Posterior vena cava (tissue), 2 donors: Measurements from ENCODE around the gene PARD3B. TPM values are rescaled to one million over a fixed set of nuclear protein-coding genes. Genes with fewer than 3 reads are reported as not detected.

Source experiments
- DNase-seq: peaks from one replicate; pipeline ENCODE4 v3.0.0-alpha.2; 2020; ENCODE audit warnings: low spot score
- intact Hi-C, 2 donors: fragments of 100-400 bp; cut with DNase I; formaldehyde crosslinking; loops; one replicate each; pipeline versions ENCODE4 v1.14.1 to v1.14.2; 2022 to 2023
- total RNA-seq, 2 donors: library from RNA; stranded (reverse); fragmentation: NEBNext Ultra II Directional; extraction: Animal tissue kit (Norgen Biotek cat#: 25700); gene quantifications; one replicate each; pipeline ENCODE4 v1.2.1, GENCODE V29; 2021
- donor health status: DM: yes; HTN: yes; CAD: no.
- donor health status: DM: yes; HTN: yes; CAD: no.

The PARD3B gene
- total RNA-seq, 2 donors from 2014 or later = 37.0 to 48.1 TPM

GRCh38 chr2:205287316-205287715 is 742.0 kb downstream of the PARD3B start:
- intact Hi-C loops = no loop called here
- DNase-seq = no peak

GRCh38 chr2:205288686-205289085 is 743.4 kb downstream of the PARD3B start:
- intact Hi-C loops = no loop called here
- DNase-seq = no peak

- intact Hi-C loops = no loop called here
- DNase-seq = no peak
Observed at GRCh38 chr2:205290299-205290698, 745.0 kb downstream of the PARD3B start.

- intact Hi-C loops = no loop called here
- DNase-seq = no peak
Observed at GRCh38 chr2:205292665-205293295, 747.5 kb downstream of the PARD3B start.

- DNase-seq = no peak
- intact Hi-C loops = no loop called here
Observed at GRCh38 chr2:205293559-205293958, 748.3 kb downstream of the PARD3B start.

GRCh38 chr2:205296959-205297358 is 751.7 kb downstream of the PARD3B start:
- intact Hi-C loops = no loop called here
- no peak for DNase-seq

- DNase-seq = no peak
- intact Hi-C loops = no loop called here
Observed at GRCh38 chr2:205297368-205297767, 752.1 kb downstream of the PARD3B start.

- DNase-seq = no peak
- intact Hi-C loops = no loop called here
Observed at GRCh38 chr2:205297846-205298245, 752.6 kb downstream of the PARD3B start.

- no peak for DNase-seq
- intact Hi-C loops = no loop called here
Observed at GRCh38 chr2:205311201-205311600, 765.9 kb downstream of the PARD3B start.

GRCh38 chr2:205321231-205321630 is 776.0 kb downstream of the PARD3B start:
- DNase-seq = no peak
- intact Hi-C loops = no loop called here

GRCh38 chr2:205323929-205324328 is 778.7 kb downstream of the PARD3B start:
- no peak for DNase-seq
- intact Hi-C loops = no loop called here

- intact Hi-C loops = no loop called here
- no peak for DNase-seq
Observed at GRCh38 chr2:205324355-205324754, 779.1 kb downstream of the PARD3B start.

- intact Hi-C loops = no loop called here
- DNase-seq = no peak
Observed at GRCh38 chr2:205333351-205333750, 788.1 kb downstream of the PARD3B start.

GRCh38 chr2:205337274-205337673 is 792.0 kb downstream of the PARD3B start:
- intact Hi-C loops = no loop called here
- no peak for DNase-seq

- no peak for DNase-seq
- intact Hi-C loops = no loop called here
Observed at GRCh38 chr2:205338156-205338555, 792.9 kb downstream of the PARD3B start.

- intact Hi-C loops = loop anchor here in 1 of 2 donors (10.0 kb wide), 1 partner anchor 1608 kb away; no protein-coding TSS in a partner anchor
- DNase-seq = no peak
Observed at GRCh38 chr2:205343103-205343502, 797.8 kb downstream of the PARD3B start.

- intact Hi-C loops = loop anchor here in 1 of 2 donors (10.0 kb wide), 1 partner anchor 1612 kb away; no protein-coding TSS in a partner anchor
- no peak for DNase-seq
Observed at GRCh38 chr2:205346649-205347048, 801.4 kb downstream of the PARD3B start.

GRCh38 chr2:205347899-205348298 is 802.6 kb downstream of the PARD3B start:
- no peak for DNase-seq
- intact Hi-C loops = loop anchor here in 1 of 2 donors (10.0 kb wide), 1 partner anchor 1613 kb away; no protein-coding TSS in a partner anchor

GRCh38 chr2:205352094-205352493 is 806.8 kb downstream of the PARD3B start:
- no peak for DNase-seq
- intact Hi-C loops = no loop called here

- DNase-seq = no peak
- intact Hi-C loops = no loop called here
Observed at GRCh38 chr2:205352593-205352992, 807.3 kb downstream of the PARD3B start.

- DNase-seq = no peak
- intact Hi-C loops = no loop called here
Observed at GRCh38 chr2:205357732-205358131, 812.5 kb downstream of the PARD3B start.
